GM21390 (cell line): ENCODE data around the gene SORBS1.
"Not testable (repeated sequence)": the region's sequence is repeated elsewhere in the genome, so short reads cannot be mapped to it uniquely, and the experiment has no call there.

ENCODE experiments used
- ATAC-seq: cut with Tn5 transposase; IDR thresholded peaks from one replicate; pipeline ENCODE4 v1.9.1; 2021; ENCODE audit not compliant: unreplicated experiment

The SORBS1 gene

GRCh38 chr10:95496246-95496911 is 64.8 kb downstream of the SORBS1 start:
- no peak for ATAC-seq

- no peak for ATAC-seq
These were observed 67.3 kb downstream of the SORBS1 start for GRCh38 chr10:95493862-95494261.

- ATAC-seq, result no peak
These were observed 73.2 kb downstream of the SORBS1 start for GRCh38 chr10:95487994-95488393.

GRCh38 chr10:95485056-95485844 is 75.9 kb downstream of the SORBS1 start:
- ATAC-seq, result no peak

- ATAC-seq, result no peak
These were observed 78.5 kb downstream of the SORBS1 start for GRCh38 chr10:95482501-95483233.

- ATAC-seq, result no peak
These were observed 80.2 kb downstream of the SORBS1 start for GRCh38 chr10:95480901-95481491.

GRCh38 chr10:95480102-95480900 is 80.9 kb downstream of the SORBS1 start:
- no peak for ATAC-seq

- ATAC-seq, result no peak
These were observed 82.2 kb downstream of the SORBS1 start for GRCh38 chr10:95478935-95479334.

- ATAC-seq, result no peak
These were observed 83.0 kb downstream of the SORBS1 start for GRCh38 chr10:95478185-95478584.

GRCh38 chr10:95477175-95477520 is 84.0 kb downstream of the SORBS1 start:
- ATAC-seq, result no peak

- ATAC-seq, result no peak
These were observed 84.5 kb downstream of the SORBS1 start for GRCh38 chr10:95476469-95477174.

GRCh38 chr10:95475827-95476468 is 85.2 kb downstream of the SORBS1 start:
- ATAC-seq, result no peak

- ATAC-seq, result no peak
These were observed 86.2 kb downstream of the SORBS1 start for GRCh38 chr10:95475003-95475383.

GRCh38 chr10:95474228-95475002 is 86.8 kb downstream of the SORBS1 start:
- no peak for ATAC-seq

GRCh38 chr10:95472304-95473088 is 88.7 kb downstream of the SORBS1 start:
- ATAC-seq, result no peak

- ATAC-seq, result no peak
These were observed 91.5 kb downstream of the SORBS1 start for GRCh38 chr10:95469676-95470075.

- ATAC-seq, result no peak
These were observed 91.9 kb downstream of the SORBS1 start for GRCh38 chr10:95469251-95469650.

GRCh38 chr10:95467642-95468041 is 93.5 kb downstream of the SORBS1 start:
- ATAC-seq, result not testable (repeated sequence)
